Endothelial cell of umbilical vein (primary cell): ENCODE data around the gene ODAD4. TPM values are rescaled to one million over a fixed set of nuclear protein-coding genes. Genes with fewer than 3 reads are reported as not detected.

Experiments
- BruUV-seq: library from RNA; stranded (reverse); fragments of 400-500 nt; replicated peaks from 2 replicates; lab custom pipeline; 2021; lab: Mats Ljungman, UMichigan
- CTCF ChIA-PET: fragments of 300-600, 350-600 bp; sonication (Branson Sonifier 250); formaldehyde crosslinking; loops from one replicate; lab custom pipeline; 2021; ENCODE audit warnings: antibody characterized with exemption, inconsistent platforms; lab: Charles Lee
- POLR2A ChIA-PET: fragments of 300-600, 350-600 bp; sonication (Branson Sonifier 250); formaldehyde crosslinking; loops from one replicate; lab custom pipeline; 2021; ENCODE audit warnings: antibody characterized with exemption, inconsistent platforms; lab: Charles Lee
- DNase-seq: peaks from one replicate; pipeline ENCODE4 v3.0.0-alpha.2; 2011; ENCODE audit warnings: low read depth, low spot score
- FAIRE-seq: peaks from 2 replicates; lab custom pipeline; 2011; peaks lifted over from hg19 to GRCh38; lab: Jason Lieb, UNC
- H2AFZ ChIP-seq: 2 replicates; pipeline ENCODE4 v1.6.0; 2012; ENCODE audit warnings: low read depth, low read length, control low read depth, inconsistent platforms
- H3K27ac ChIP-seq: 2 replicates; pipeline ENCODE4 v1.5.1; 2011; ENCODE audit warnings: low read depth, mild to moderate bottlenecking, control low read depth, low read length, moderate library complexity; ENCODE audit not compliant: insufficient read depth
- H3K27me3 ChIP-seq, 2 experiments: 2 replicates each; pipeline versions ENCODE4 v1.6.0 to v1.6.1; 2011; ENCODE audit warnings: low read length in 2 of 2, mixed read lengths in 1 of 2; ENCODE audit not compliant: control insufficient read depth in 2 of 2, insufficient read depth in 2 of 2
- H3K36me3 ChIP-seq, 2 experiments: 2 replicates in 1 of 2; 3 replicates in 1 of 2; pipeline ENCODE4 v1.5.1; 2011; ENCODE audit warnings: low read length in 2 of 2, mild to moderate bottlenecking in 1 of 2, moderate library complexity in 1 of 2; ENCODE audit not compliant: control insufficient read depth in 2 of 2, insufficient read depth in 2 of 2; ENCODE audit errors: extremely low read depth in 1 of 2
- H3K4me1 ChIP-seq: 3 replicates; pipeline ENCODE4 v1.5.1; 2011; ENCODE audit warnings: mild to moderate bottlenecking, low read length; ENCODE audit not compliant: control insufficient read depth, insufficient read depth; ENCODE audit errors: extremely low read depth
- H3K4me2 ChIP-seq: 2 replicates; pipeline ENCODE4 v1.6.1; 2011; ENCODE audit warnings: low read length, control low read depth, mixed read lengths; ENCODE audit not compliant: insufficient read depth
- H3K4me3 ChIP-seq, 3 experiments: fragments of 200-600 bp in 1 of 3; sonication (generic), shearing (Covaris generic) in 1 of 3; replicated peaks in 1 of 3; 2 replicates each; pipeline ENCODE4 v1.5.1; 2011 to 2016; ENCODE audit warnings: control low read depth in 3 of 3, low read length in 3 of 3, mild to moderate bottlenecking in 2 of 3, inconsistent platforms in 1 of 3, low read depth in 1 of 3, moderate library complexity in 1 of 3; ENCODE audit not compliant: insufficient read depth in 1 of 3
- H3K79me2 ChIP-seq: 2 replicates; pipeline ENCODE4 v1.6.0; 2012; ENCODE audit warnings: low read length, inconsistent platforms; ENCODE audit not compliant: control insufficient read depth, insufficient read depth
- H3K9ac ChIP-seq: replicated peaks from 2 replicates; pipeline ENCODE3; 2011; ENCODE audit warnings: low read length, control low read depth; ENCODE audit not compliant: insufficient read depth; ENCODE audit errors: extremely low read depth
- H3K9me1 ChIP-seq: replicated peaks from 3 replicates; pipeline ENCODE4 v1.6.0; 2011; ENCODE audit warnings: mild to moderate bottlenecking, low read length; ENCODE audit not compliant: control insufficient read depth, insufficient read depth; ENCODE audit errors: extremely low read depth
- H3K9me3 ChIP-seq: replicated peaks from 2 replicates; pipeline ENCODE4 v1.5.1; 2012; ENCODE audit warnings: low read length, inconsistent platforms; ENCODE audit not compliant: control insufficient read depth, insufficient read depth
- H4K20me1 ChIP-seq: replicated peaks from 2 replicates; pipeline ENCODE3; 2011; ENCODE audit warnings: mild to moderate bottlenecking, low read length; ENCODE audit not compliant: control insufficient read depth, insufficient read depth; ENCODE audit errors: extremely low read depth
- EZH2 ChIP-seq: IDR thresholded peaks from 2 replicates; pipeline ENCODE4 v1.6.1; 2012; ENCODE audit warnings: borderline replicate concordance, low read depth, mild to moderate bottlenecking, moderate library complexity, low read length, inconsistent platforms; ENCODE audit not compliant: severe bottlenecking
- FOS ChIP-seq: IDR thresholded peaks from 2 replicates; pipeline ENCODE4 v1.6.1; 2011; ENCODE audit warnings: mild to moderate bottlenecking, low read length, moderate library complexity, borderline replicate concordance; ENCODE audit not compliant: insufficient read depth
- GATA2 ChIP-seq: IDR thresholded peaks from 2 replicates; pipeline ENCODE4 v1.7.0; 2011; ENCODE audit warnings: low read depth, mild to moderate bottlenecking, moderate library complexity, mixed read lengths, low read length; ENCODE audit not compliant: insufficient read length, insufficient read depth
- JUN ChIP-seq: IDR thresholded peaks from 2 replicates; pipeline ENCODE4 v1.6.1; 2011; ENCODE audit warnings: borderline replicate concordance, low read depth; ENCODE audit not compliant: insufficient read length, insufficient read depth
- MYC ChIP-seq: IDR thresholded peaks from one replicate; pipeline ENCODE4 v1.6.1; 2011; ENCODE audit warnings: mild to moderate bottlenecking, low read depth, low read length
- POLR2A ChIP-seq: IDR thresholded peaks from 2 replicates; pipeline ENCODE4 v1.6.1; 2012; ENCODE audit warnings: low read depth, mild to moderate bottlenecking, control low read depth, low read length
- POLR2AphosphoS5 ChIP-seq: IDR thresholded peaks from 2 replicates; pipeline ENCODE4 v1.6.1; 2012; ENCODE audit warnings: low read depth, mild to moderate bottlenecking, control low read depth, low read length, moderate library complexity; ENCODE audit not compliant: insufficient read depth
- dilution Hi-C: fragments of 300-500 bp; cut with MboI; formaldehyde crosslinking; loops from one replicate; pipeline ENCODE4 v1.15.0; 2019; ENCODE audit warnings: low sequenced_read_pairs; ENCODE audit not compliant: extremely low pct_ligation_motif_present
- intact Hi-C: fragments of 100-400 bp; cut with micrococcal nuclease; formaldehyde crosslinking; loops from one replicate; pipeline ENCODE4 v1.10.0; 2022
- polyA plus RNA-seq, 4 experiments: library from polyadenylated mRNA; depleted of rRNA in 3 of 4; stranded (reverse) in 3 of 4; unstranded in 1 of 4; fragments of >200 nt; gene quantifications; 2 replicates each; pipeline versions ENCODE4 v1.2.1 to v1.2.3, GENCODE V29; 2011 to 2012; ENCODE audit warnings: missing spikeins in 1 of 4
- total RNA-seq: library from RNA; stranded (reverse); gene quantifications from 2 replicates; pipeline ENCODE4 v1.2.3, GENCODE V29; 2021
- TF ChIP-seq, protein P1 (sequence below): IDR thresholded peaks from 2 replicates; pipeline ENCODE4 v1.6.1; 2011; ENCODE audit not compliant: insufficient read depth, insufficient read length
- TF ChIP-seq, protein P2 (sequence below), 2 donors: IDR thresholded peaks; 1 replicate in 1 of 2; 2 replicates in 1 of 2; pipeline ENCODE4 v1.5.1; 2011; ENCODE audit warnings: low read length in 2 of 2, mild to moderate bottlenecking in 2 of 2, moderate library complexity in 2 of 2, control low read depth in 1 of 2, inconsistent platforms in 1 of 2, low read depth in 1 of 2; ENCODE audit not compliant: insufficient read depth in 1 of 2; ENCODE audit errors: extremely low read depth in 1 of 2

ODAD4 gene
- total and polyA plus RNA-seq, 2 donors (not counting 3 experiments of a cell fraction or from before 2014, with no cell fraction given): 0.19 to 1.0 TPM

DNA sequence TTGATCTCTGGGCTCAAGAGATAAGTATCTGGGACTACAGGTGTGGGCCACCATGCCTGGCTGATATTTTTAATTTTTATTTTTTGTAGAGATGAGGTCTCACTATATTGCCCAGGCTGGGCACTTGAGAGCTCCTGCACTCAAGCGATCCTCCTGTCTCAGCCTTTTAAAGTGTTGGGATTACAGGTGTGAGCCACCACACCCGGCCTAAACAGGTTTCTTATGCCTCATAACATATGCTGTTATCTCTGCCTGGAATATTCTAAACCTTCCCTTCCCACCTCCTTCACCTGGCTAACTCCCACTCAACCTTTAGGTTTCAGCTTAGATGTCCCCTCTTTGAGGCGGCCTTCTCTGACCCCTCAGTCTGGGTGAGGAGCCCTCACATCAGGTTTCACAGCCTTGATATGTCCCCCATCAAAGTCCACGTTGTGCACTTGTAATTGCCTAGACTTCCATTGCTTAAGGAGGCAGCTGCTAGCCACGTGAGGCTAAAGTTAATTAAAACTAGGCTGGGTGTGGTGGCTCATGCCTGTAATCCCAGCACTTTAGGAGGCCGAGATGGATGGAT, 27.5 kb downstream of the ODAD4 start:
- Histone ChIP-seq H3K36me3 (no peaks in the 10 kb centered on the region), H2AFZ (no peak overlapping the region), H3K27ac (no peak overlapping the region), H3K4me1 (peaks cover 9% of the 10 kb centered on the region), H3K4me2 (no peak overlapping the region), H3K79me2 (no peaks in the 10 kb centered on the region), H3K4me3 (no peak overlapping the region), H3K9me1 (no peaks in the 10 kb centered on the region), H3K27me3 (no peaks in the 10 kb centered on the region), H4K20me1 (no peaks in the 10 kb centered on the region), H3K9ac (no peak overlapping the region), H3K9me3 (no peaks in the 10 kb centered on the region)
- ChIA-PET CTCF (interaction anchor here (0.7 to 4.1 kb wide), 8 partner anchors 8 to 262 kb away, joined by 3 to 28 read pairs (median 6); partner anchors contain the start of genes ACLY and ODAD4), POLR2A (interaction anchor here (0.6 kb wide), 1 partner anchor 146 kb away, joined by 3 read pairs; no protein-coding TSS in a partner anchor)
- TF ChIP-seq, protein P1, sequence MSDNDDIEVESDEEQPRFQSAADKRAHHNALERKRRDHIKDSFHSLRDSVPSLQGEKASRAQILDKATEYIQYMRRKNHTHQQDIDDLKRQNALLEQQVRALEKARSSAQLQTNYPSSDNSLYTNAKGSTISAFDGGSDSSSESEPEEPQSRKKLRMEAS: no peak
- TF ChIP-seq GATA2 (no peak), FOS (no peak), POLR2A (no peak), POLR2AphosphoS5 (no peak), JUN (no peak), MYC (no peak), EZH2 (no peak)
- TF ChIP-seq, protein P2, sequence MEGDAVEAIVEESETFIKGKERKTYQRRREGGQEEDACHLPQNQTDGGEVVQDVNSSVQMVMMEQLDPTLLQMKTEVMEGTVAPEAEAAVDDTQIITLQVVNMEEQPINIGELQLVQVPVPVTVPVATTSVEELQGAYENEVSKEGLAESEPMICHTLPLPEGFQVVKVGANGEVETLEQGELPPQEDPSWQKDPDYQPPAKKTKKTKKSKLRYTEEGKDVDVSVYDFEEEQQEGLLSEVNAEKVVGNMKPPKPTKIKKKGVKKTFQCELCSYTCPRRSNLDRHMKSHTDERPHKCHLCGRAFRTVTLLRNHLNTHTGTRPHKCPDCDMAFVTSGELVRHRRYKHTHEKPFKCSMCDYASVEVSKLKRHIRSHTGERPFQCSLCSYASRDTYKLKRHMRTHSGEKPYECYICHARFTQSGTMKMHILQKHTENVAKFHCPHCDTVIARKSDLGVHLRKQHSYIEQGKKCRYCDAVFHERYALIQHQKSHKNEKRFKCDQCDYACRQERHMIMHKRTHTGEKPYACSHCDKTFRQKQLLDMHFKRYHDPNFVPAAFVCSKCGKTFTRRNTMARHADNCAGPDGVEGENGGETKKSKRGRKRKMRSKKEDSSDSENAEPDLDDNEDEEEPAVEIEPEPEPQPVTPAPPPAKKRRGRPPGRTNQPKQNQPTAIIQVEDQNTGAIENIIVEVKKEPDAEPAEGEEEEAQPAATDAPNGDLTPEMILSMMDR (IDR thresholded peaks at IDR 0.05; ENCODE audit: extremely low read depth in 1 of 2, insufficient read depth in 1 of 2, low read depth in 1 of 2, low read length in 2 of 2): no peak
- dilution Hi-C loops: loop anchor here (25.0 kb wide), 1 partner anchor 154 kb away; the partner anchor contains the start of genes DHX58, HSPB9 and KAT2A
- intact Hi-C loops: loop anchor here (5.0 kb wide), 1 partner anchor 146 kb away; the partner anchor contains the start of genes FKBP10 and P3H4
- no TSS peak for BruUV-seq
- no peak for DNase-seq
- no peak for FAIRE-seq
